WTC11 (cell line): ENCODE data around the gene CACNA1C.

Experiments used
- NR2C2 ChIP-seq: sonication (generic); formaldehyde crosslinking; IDR thresholded peaks from 2 replicates; pipeline ENCODE4 v1.8.0; 2022; ENCODE audit warnings: mild to moderate bottlenecking, missing genetic modification reagents
- ZNF219 ChIP-seq: sonication (generic); formaldehyde crosslinking; IDR thresholded peaks from 2 replicates; pipeline ENCODE4 v1.8.0; 2023; ENCODE audit warnings: missing genetic modification reagents, mild to moderate bottlenecking, borderline replicate concordance
- ZNF232 ChIP-seq: sonication (generic); formaldehyde crosslinking; IDR thresholded peaks from 2 replicates; pipeline ENCODE4 v1.8.0; 2022; ENCODE audit warnings: mild to moderate bottlenecking, missing genetic modification reagents
- TF ChIP-seq, protein P1 (sequence below): fragments of 200-600 bp; IDR thresholded peaks from 2 replicates; pipeline ENCODE4 v1.8.0; 2022; ENCODE audit warnings: antibody characterized with exemption
- TF ChIP-seq, protein P2 (sequence below): sonication (generic); formaldehyde crosslinking; IDR thresholded peaks from 2 replicates; pipeline ENCODE4 v1.8.1; 2022; ENCODE audit warnings: missing genetic modification reagents, borderline replicate concordance
- TF ChIP-seq, protein P3 (sequence below): sonication (generic); formaldehyde crosslinking; IDR thresholded peaks from 2 replicates; pipeline ENCODE4 v1.8.0; 2022; ENCODE audit warnings: mild to moderate bottlenecking, missing genetic modification reagents
- TF ChIP-seq, protein P4 (sequence below): sonication (generic); formaldehyde crosslinking; IDR thresholded peaks from 2 replicates; pipeline ENCODE4 v1.8.1; 2022; ENCODE audit warnings: low read depth, missing genetic modification reagents, borderline replicate concordance
- TF ChIP-seq, protein P5 (sequence below): sonication (generic); formaldehyde crosslinking; IDR thresholded peaks from 2 replicates; pipeline ENCODE4 v1.8.1; 2023; ENCODE audit warnings: mild to moderate bottlenecking, missing genetic modification reagents
- TF ChIP-seq, protein P6 (sequence below): sonication (generic); formaldehyde crosslinking; conservative IDR thresholded peaks from 2 replicates; pipeline ENCODE4 v1.8.1; 2022; ENCODE audit warnings: mild to moderate bottlenecking, missing genetic modification reagents

DNA sequence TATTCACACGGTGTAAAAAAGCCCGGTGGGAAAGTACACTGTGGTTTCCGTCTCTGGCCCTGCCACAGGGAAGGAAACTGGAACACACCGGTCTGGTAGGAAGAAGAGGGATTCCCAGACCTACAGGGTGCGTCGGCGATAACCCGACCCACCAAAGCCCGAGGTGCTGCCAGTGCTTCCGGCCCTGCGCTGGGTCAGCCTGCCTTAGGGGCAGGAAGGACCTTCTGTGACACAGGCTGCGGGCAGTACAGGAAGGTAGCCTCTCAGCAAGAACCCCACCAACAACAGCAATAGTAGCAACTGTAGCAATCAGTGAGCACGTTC lies 572.5 kb downstream of the CACNA1C start:
- TF ChIP-seq ZNF232 (CRISPR knock-in tag) (no peak), NR2C2 (CRISPR knock-in tag) (no peak), ZNF219 (no peak)
- TF ChIP-seq, protein P1, sequence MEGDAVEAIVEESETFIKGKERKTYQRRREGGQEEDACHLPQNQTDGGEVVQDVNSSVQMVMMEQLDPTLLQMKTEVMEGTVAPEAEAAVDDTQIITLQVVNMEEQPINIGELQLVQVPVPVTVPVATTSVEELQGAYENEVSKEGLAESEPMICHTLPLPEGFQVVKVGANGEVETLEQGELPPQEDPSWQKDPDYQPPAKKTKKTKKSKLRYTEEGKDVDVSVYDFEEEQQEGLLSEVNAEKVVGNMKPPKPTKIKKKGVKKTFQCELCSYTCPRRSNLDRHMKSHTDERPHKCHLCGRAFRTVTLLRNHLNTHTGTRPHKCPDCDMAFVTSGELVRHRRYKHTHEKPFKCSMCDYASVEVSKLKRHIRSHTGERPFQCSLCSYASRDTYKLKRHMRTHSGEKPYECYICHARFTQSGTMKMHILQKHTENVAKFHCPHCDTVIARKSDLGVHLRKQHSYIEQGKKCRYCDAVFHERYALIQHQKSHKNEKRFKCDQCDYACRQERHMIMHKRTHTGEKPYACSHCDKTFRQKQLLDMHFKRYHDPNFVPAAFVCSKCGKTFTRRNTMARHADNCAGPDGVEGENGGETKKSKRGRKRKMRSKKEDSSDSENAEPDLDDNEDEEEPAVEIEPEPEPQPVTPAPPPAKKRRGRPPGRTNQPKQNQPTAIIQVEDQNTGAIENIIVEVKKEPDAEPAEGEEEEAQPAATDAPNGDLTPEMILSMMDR = no peak
- TF ChIP-seq, protein P2, sequence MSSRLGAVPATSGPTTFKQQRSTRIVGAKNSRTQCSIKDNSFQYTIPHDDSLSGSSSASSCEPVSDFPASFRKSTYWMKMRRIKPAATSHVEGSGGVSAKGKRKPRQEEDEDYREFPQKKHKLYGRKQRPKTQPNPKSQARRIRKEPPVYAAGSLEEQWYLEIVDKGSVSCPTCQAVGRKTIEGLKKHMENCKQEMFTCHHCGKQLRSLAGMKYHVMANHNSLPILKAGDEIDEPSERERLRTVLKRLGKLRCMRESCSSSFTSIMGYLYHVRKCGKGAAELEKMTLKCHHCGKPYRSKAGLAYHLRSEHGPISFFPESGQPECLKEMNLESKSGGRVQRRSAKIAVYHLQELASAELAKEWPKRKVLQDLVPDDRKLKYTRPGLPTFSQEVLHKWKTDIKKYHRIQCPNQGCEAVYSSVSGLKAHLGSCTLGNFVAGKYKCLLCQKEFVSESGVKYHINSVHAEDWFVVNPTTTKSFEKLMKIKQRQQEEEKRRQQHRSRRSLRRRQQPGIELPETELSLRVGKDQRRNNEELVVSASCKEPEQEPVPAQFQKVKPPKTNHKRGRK = no peak
- TF ChIP-seq, protein P3, sequence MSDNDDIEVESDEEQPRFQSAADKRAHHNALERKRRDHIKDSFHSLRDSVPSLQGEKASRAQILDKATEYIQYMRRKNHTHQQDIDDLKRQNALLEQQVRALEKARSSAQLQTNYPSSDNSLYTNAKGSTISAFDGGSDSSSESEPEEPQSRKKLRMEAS (CRISPR knock-in tag) = no peak
- TF ChIP-seq, protein P4, sequence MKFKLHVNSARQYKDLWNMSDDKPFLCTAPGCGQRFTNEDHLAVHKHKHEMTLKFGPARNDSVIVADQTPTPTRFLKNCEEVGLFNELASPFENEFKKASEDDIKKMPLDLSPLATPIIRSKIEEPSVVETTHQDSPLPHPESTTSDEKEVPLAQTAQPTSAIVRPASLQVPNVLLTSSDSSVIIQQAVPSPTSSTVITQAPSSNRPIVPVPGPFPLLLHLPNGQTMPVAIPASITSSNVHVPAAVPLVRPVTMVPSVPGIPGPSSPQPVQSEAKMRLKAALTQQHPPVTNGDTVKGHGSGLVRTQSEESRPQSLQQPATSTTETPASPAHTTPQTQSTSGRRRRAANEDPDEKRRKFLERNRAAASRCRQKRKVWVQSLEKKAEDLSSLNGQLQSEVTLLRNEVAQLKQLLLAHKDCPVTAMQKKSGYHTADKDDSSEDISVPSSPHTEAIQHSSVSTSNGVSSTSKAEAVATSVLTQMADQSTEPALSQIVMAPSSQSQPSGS = no peak
- TF ChIP-seq, protein P5, sequence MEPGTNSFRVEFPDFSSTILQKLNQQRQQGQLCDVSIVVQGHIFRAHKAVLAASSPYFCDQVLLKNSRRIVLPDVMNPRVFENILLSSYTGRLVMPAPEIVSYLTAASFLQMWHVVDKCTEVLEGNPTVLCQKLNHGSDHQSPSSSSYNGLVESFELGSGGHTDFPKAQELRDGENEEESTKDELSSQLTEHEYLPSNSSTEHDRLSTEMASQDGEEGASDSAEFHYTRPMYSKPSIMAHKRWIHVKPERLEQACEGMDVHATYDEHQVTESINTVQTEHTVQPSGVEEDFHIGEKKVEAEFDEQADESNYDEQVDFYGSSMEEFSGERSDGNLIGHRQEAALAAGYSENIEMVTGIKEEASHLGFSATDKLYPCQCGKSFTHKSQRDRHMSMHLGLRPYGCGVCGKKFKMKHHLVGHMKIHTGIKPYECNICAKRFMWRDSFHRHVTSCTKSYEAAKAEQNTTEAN = no peak
- TF ChIP-seq, protein P6, sequence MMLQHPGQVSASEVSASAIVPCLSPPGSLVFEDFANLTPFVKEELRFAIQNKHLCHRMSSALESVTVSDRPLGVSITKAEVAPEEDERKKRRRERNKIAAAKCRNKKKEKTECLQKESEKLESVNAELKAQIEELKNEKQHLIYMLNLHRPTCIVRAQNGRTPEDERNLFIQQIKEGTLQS (CRISPR knock-in tag) = no peak
